Lung (tissue), 12 donors: ENCODE data around the gene TRAF7. TPM values are rescaled to one million over a fixed set of nuclear protein-coding genes. Genes with fewer than 3 reads are reported as not detected.

ENCODE experiments used
- ATAC-seq: fragments of 200-7000 bp; cut with Tn5 transposase; one replicate; pipeline ENCODE4 v1.9.1; 2020; ENCODE audit warnings: moderate number of reproducible peaks; ENCODE audit not compliant: insufficient read depth, low FRiP score
- DNase-seq, 3 donors: peaks; one replicate each; pipeline ENCODE4 v3.0.0-alpha.2; 2013 to 2017
- H3K27ac ChIP-seq, 2 donors: one replicate each; pipeline ENCODE4 v1.5.1; 2013; ENCODE audit warnings: mild to moderate bottlenecking in 2 of 2, moderate library complexity in 2 of 2, control low read depth in 1 of 2, inconsistent platforms in 1 of 2, low read depth in 1 of 2, low read length in 1 of 2
- H3K27me3 ChIP-seq, 3 donors: one replicate each; pipeline ENCODE4 v1.5.1; 2013; ENCODE audit warnings: low read length in 2 of 3; ENCODE audit not compliant: control insufficient read depth in 3 of 3, insufficient read depth in 3 of 3
- H3K36me3 ChIP-seq, 4 donors: one replicate each; pipeline ENCODE4 v1.5.1; 2013; ENCODE audit warnings: low read length in 4 of 4, mild to moderate bottlenecking in 1 of 4, moderate library complexity in 1 of 4; ENCODE audit not compliant: control insufficient read depth in 4 of 4, insufficient read depth in 4 of 4
- H3K4me1 ChIP-seq, 5 donors: one replicate each; pipeline ENCODE4 v1.5.1; 2013; ENCODE audit warnings: low read length in 5 of 5, mild to moderate bottlenecking in 2 of 5, moderate library complexity in 1 of 5; ENCODE audit not compliant: control insufficient read depth in 5 of 5, insufficient read depth in 5 of 5
- H3K4me3 ChIP-seq: one replicate; pipeline ENCODE4 v1.5.1; 2013; ENCODE audit warnings: mild to moderate bottlenecking, control low read depth, moderate library complexity
- H3K9ac ChIP-seq, 2 donors: one replicate each; pipeline ENCODE4 v1.5.1; 2013; ENCODE audit warnings: low read length in 2 of 2, control low read depth in 1 of 2; ENCODE audit not compliant: insufficient read depth in 1 of 2
- H3K9me3 ChIP-seq, 4 donors: one replicate each; pipeline ENCODE4 v1.5.1; 2013; ENCODE audit warnings: low read length in 3 of 4, mild to moderate bottlenecking in 1 of 4, moderate library complexity in 1 of 4; ENCODE audit not compliant: control insufficient read depth in 4 of 4, insufficient read depth in 3 of 4
- CTCF ChIP-seq: IDR thresholded peaks from 2 replicates; pipeline ENCODE4 v1.5.1; 2012; ENCODE audit warnings: mild to moderate bottlenecking; ENCODE audit errors: control extremely low read depth, extremely low read depth
- WGBS, 2 donors: extraction: QIAGEN DNeasy Blood & Tissue Kit; methylation state at CpG; one replicate each; pipeline ENCODE4 v1.1.7; 2013; 5-methylcytosine and 5-hydroxymethylcytosine counted together
- polyA plus RNA-seq, 2 donors: library from polyadenylated mRNA; stranded (reverse); fragments of 200-250 nt; gene quantifications; one replicate each; pipeline ENCODE4 v1.2.1, GENCODE V29; 2013
- total RNA-seq, 2 donors: library from RNA; depleted of rRNA in 1 of 2; stranded (reverse); fragments of >200 nt in 1 of 2; gene quantifications; one replicate each; pipeline ENCODE4 v1.2.1, GENCODE V29; 2014 to 2021
- donor health status: control.
- donor health status: control.
- donor health status: Bipolar disorder and iron deficiency.
- donor health status: healthy.
- donor health status: DM: yes; HTN: yes; CAD: no.

The TRAF7 gene
- total and polyA plus RNA-seq, 4 donors, result 33.4 to 74.2 (median 48.3) TPM

GRCh38 chr16:2170080-2170479, 14.5 kb downstream of the TRAF7 start:
- 63 to 90% methylated on average over 18 of the region's 18 CpGs for WGBS, 2 donors
- ATAC-seq, result no peak
- Histone ChIP-seq H3K36me3 (peaks cover 2 to 66% (median 8%) of the 10 kb centered on the region in 4 donors), H3K4me3 (peak overlapping the region; percentile 47), H3K9ac (no peak overlapping the region), H3K27me3 (no peaks in the 10 kb centered on the region), H3K27ac (peak overlapping the region in 1 of 2 donors; percentile 83), H3K4me1 (peaks cover 0 to 3% (median 0%) of the 10 kb centered on the region in 5 donors), H3K9me3 (no peaks in the 10 kb centered on the region)
- peak in 1 of 3 donors; percentile 44 for DNase-seq
- TF ChIP-seq CTCF, result no peak

DNA sequence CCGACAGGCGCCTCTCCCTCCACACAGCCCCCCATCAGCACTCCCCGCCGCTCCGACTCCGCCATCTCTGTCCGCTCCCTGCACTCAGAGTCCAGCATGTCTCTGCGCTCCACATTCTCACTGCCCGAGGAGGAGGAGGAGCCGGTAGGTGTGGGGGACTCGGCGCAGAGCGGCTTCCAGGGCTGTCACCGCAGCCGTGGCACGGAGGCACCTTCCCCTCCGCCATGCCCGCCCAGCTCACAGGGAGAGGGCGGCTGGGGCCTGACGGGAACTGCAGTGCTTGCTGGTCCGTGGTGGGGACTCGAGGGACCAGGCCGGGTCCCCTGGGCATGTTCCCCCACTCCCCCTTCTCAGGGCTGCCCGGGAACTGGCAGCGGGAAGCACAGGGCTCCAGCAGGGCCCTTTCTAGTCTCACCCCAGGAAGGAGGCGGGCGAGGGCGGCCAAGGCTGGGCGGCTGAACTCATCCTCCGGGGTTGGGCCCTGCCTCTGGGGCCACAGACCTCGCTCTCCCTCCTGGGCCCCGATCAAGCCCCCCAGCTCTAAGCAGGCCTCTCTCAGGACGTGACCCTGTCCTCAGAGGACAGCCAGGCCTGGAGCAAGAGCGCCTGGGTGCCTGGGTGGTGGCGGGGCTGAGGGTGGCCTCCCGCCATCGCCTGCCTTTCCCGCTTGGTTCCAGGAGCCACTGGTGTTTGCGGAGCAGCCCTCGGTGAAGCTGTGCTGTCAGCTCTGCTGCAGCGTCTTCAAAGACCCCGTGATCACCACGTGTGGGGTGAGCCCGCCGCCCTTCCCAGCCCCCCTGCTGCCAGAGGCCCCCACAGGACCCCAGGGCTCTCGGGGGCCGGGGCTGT, 15.2 kb downstream of the TRAF7 start:
- Histone ChIP-seq H3K4me3 (peak overlapping the region; percentile 47), H3K9ac (no peak overlapping the region), H3K36me3 (peaks cover 4 to 69% (median 13%) of the 10 kb centered on the region in 4 donors), H3K27ac (peak overlapping the region in 1 of 2 donors; percentile 83), H3K4me1 (peaks cover 0 to 3% (median 0%) of the 10 kb centered on the region in 5 donors), H3K27me3 (no peaks in the 10 kb centered on the region), H3K9me3 (no peaks in the 10 kb centered on the region)
- 78 to 79% methylated on average over 47 of the region's 47 CpGs for WGBS, 2 donors
- no peak for TF ChIP-seq CTCF
- ATAC-seq, result no peak
- DNase-seq, result no peak

DNA sequence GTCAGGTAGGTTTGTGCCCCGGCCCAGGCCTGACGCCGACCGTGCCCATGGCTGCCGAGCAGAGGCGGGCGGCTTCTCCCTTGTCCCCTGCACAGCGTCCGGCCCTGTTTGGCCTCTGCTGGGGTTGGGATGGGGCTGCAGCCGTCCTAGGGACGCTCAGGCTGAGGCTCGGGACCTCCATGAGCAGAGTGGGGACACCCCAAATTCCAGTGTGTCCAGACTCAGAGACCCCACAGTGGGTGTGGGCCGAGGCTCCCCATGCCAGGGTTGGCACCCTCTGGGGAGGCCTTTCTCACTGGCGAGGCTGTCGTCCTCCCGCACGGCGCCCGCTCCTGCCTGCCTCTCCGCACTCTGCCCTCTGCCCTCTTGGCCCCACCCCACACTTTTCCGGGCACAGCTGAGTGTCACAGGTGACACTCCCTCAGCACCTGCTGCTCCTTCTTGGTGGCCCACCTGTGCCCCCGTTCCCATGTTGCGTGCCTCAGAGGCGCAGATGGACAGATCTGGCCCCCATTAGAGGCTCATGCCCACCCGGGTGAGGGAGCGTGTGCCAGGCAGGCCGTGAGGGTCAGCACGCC, 16.1 kb downstream of the TRAF7 start:
- H3K36me3 ChIP-seq, result peaks cover 4 to 74% (median 13%) of the 10 kb centered on the region in 4 donors
- DNase-seq (no peak), ATAC-seq (no peak)
- peak overlapping the region in 1 of 2 donors; percentile 34 for H3K27ac ChIP-seq
- 85 to 92% methylated on average over 28 of the region's 28 CpGs for WGBS, 2 donors
- TF ChIP-seq CTCF, result no peak
- no peaks in the 10 kb centered on the region for H3K27me3 ChIP-seq
- peaks cover 0 to 3% (median 0%) of the 10 kb centered on the region in 5 donors for H3K4me1 ChIP-seq
- H3K4me3 ChIP-seq, result peak overlapping the region; percentile 47
- H3K9ac ChIP-seq, result no peak overlapping the region
- H3K9me3 ChIP-seq, result no peaks in the 10 kb centered on the region
